Spleen (tissue), 7 donors: ENCODE data around the gene IZUMO4.

Source experiments
- CTCF ChIP-seq, 11 experiments: fragments of 200-600 bp in 7 of 11; fragments of 450-650 bp in 4 of 11; sonication (generic) in 4 of 11; IDR thresholded peaks in 8 of 11; conservative IDR thresholded peaks in 3 of 11; 1 replicate in 7 of 11; 2 replicates in 4 of 11; pipeline versions ENCODE4 v1.4.0 to v1.8.0; 2016 to 2021; ENCODE audit warnings: antibody characterized with exemption in 11 of 11, inconsistent platforms in 4 of 11, mild to moderate bottlenecking in 1 of 11
- POLR2A ChIP-seq, 3 donors: fragments of 450-650 bp; IDR thresholded peaks; one replicate each; pipeline ENCODE4 v1.5.1; 2017; ENCODE audit warnings: antibody characterized with exemption in 3 of 3, mild to moderate bottlenecking in 1 of 3
- POLR2AphosphoS5 ChIP-seq, 3 donors: sonication (generic); formaldehyde crosslinking; IDR thresholded peaks; one replicate each; pipeline ENCODE4 v1.5.1; 2017; ENCODE audit warnings: antibody characterized with exemption in 3 of 3
- donor health status: DM: no; HTN: no; CAD: no; lungs with moderate emphysema.
- donor health status: DM: no; HTN: no; CAD: no.
- donor health status: DM: no; HTN: no; CAD: no.

- no peak for TF ChIP-seq CTCF (IDR thresholded peaks at IDR 0.05 in 8 of 11, conservative IDR thresholded peaks at IDR 0.05 in 3 of 11)
- no peak for TF ChIP-seq POLR2A (IDR thresholded peaks at IDR 0.05)
- peak in 1 of 3 donors; percentile 4 for TF ChIP-seq POLR2AphosphoS5 (IDR thresholded peaks at IDR 0.05)
These were observed 32.3 kb upstream of the IZUMO4 start for GRCh38 chr19:2064395-2064787.
